Fibroblast of lung (primary cell): Measurements from ENCODE around the gene UST. TPM values are rescaled to one million over a fixed set of nuclear protein-coding genes. Genes with fewer than 3 reads are reported as not detected.

Experiments
- DNase-seq, 2 donors: peaks; one replicate each; pipeline versions ENCODE4 v3.0.0 to v3.0.0-alpha.2; 2010; ENCODE audit warnings: low read depth in 2 of 2
- H2AFZ ChIP-seq: 2 replicates; pipeline ENCODE4 v1.5.1; 2012; ENCODE audit warnings: low read length, control low read depth, inconsistent platforms
- H3K27ac ChIP-seq: 2 replicates; pipeline ENCODE4 v1.5.1; 2011; ENCODE audit warnings: low read length, control low read depth; ENCODE audit not compliant: insufficient read depth
- H3K27me3 ChIP-seq: 2 replicates; pipeline ENCODE4 v1.5.1; 2011; ENCODE audit warnings: mild to moderate bottlenecking, low read length; ENCODE audit not compliant: control insufficient read depth, insufficient read depth
- H3K36me3 ChIP-seq: 2 replicates; pipeline ENCODE4 v1.5.1; 2011; ENCODE audit warnings: low read length; ENCODE audit not compliant: control insufficient read depth, insufficient read depth
- H3K4me1 ChIP-seq: 2 replicates; pipeline ENCODE4 v1.5.1; 2011; ENCODE audit warnings: low read length; ENCODE audit not compliant: control insufficient read depth, insufficient read depth; ENCODE audit errors: extremely low read depth
- H3K4me2 ChIP-seq: 2 replicates; pipeline ENCODE4 v1.5.1; 2011; ENCODE audit warnings: low read length, control low read depth; ENCODE audit not compliant: insufficient read depth; ENCODE audit errors: extremely low read depth
- H3K4me3 ChIP-seq, 4 experiments: fragments of 200-600 bp in 1 of 4; sonication (generic) in 1 of 4; replicated peaks in 1 of 4; 2 replicates each; pipeline ENCODE4 v1.5.1; 2011 to 2016; ENCODE audit warnings: low read length in 4 of 4, low read depth in 3 of 4, mild to moderate bottlenecking in 3 of 4, control low read depth in 2 of 4, inconsistent platforms in 1 of 4, mixed read lengths in 1 of 4; ENCODE audit not compliant: insufficient read depth in 1 of 4; ENCODE audit errors: control extremely low read depth in 1 of 4
- H3K79me2 ChIP-seq: 2 replicates; pipeline ENCODE4 v1.5.1; 2012; ENCODE audit warnings: mild to moderate bottlenecking, low read length, inconsistent platforms; ENCODE audit not compliant: control insufficient read depth, insufficient read depth
- H3K9ac ChIP-seq: 2 replicates; pipeline ENCODE4 v1.5.1; 2011; ENCODE audit warnings: mild to moderate bottlenecking, low read length, control low read depth; ENCODE audit not compliant: insufficient read depth
- H3K9me3 ChIP-seq: 2 replicates; pipeline ENCODE4 v1.5.1; 2012; ENCODE audit warnings: low read depth, low read length; ENCODE audit not compliant: control insufficient read depth, insufficient read depth
- H4K20me1 ChIP-seq: 2 replicates; pipeline ENCODE4 v1.5.1; 2011; ENCODE audit warnings: low read length; ENCODE audit not compliant: control insufficient read depth, insufficient read depth; ENCODE audit errors: extremely low read depth
- CTCF ChIP-seq, 2 donors: IDR thresholded peaks in 1 of 2; conservative IDR thresholded peaks in 1 of 2; 1 replicate in 1 of 2; 2 replicates in 1 of 2; pipeline ENCODE4 v1.5.1; 2011 to 2012; ENCODE audit warnings: low read length in 2 of 2, control low read depth in 1 of 2, inconsistent platforms in 1 of 2, low read depth in 1 of 2, mild to moderate bottlenecking in 1 of 2
- EZH2 ChIP-seq: IDR thresholded peaks from 2 replicates; pipeline ENCODE4 v1.5.1; 2012; ENCODE audit warnings: low read length, control low read depth, mild to moderate bottlenecking; ENCODE audit errors: missing control alignments
- polyA plus RNA-seq, 2 donors: library from polyadenylated mRNA; depleted of rRNA in 1 of 2; stranded (reverse) in 1 of 2; unstranded in 1 of 2; fragments of >200 nt; gene quantifications; 2 replicates each; pipeline ENCODE4 v1.2.1, GENCODE V29; 2011 to 2012; ENCODE audit warnings: missing spikeins in 1 of 2
- total RNA-seq: library from RNA; depleted of rRNA; stranded (reverse); fragments of >200 nt; gene quantifications from 2 replicates; pipeline ENCODE4 v1.2.1, GENCODE V29; 2014

Gene UST
- total and polyA plus RNA-seq, 2 donors (not counting 1 experiment from before 2014, with no cell fraction given): 6.8 to 19.5 TPM

GRCh38 chr6:148842296-148843019, 95.6 kb downstream of the UST start:
- Histone ChIP-seq H3K9ac (no peak overlapping the region), H3K4me2 (no peak overlapping the region), H2AFZ (no peak overlapping the region), H3K9me3 (no peaks in the 10 kb centered on the region), H3K27me3 (no peaks in the 10 kb centered on the region), H3K4me1 (no peaks in the 10 kb centered on the region), H3K36me3 (no peaks in the 10 kb centered on the region), H4K20me1 (no peaks in the 10 kb centered on the region), H3K79me2 (no peaks in the 10 kb centered on the region), H3K27ac (no peak overlapping the region), H3K4me3 (no peak overlapping the region)
- DNase-seq: no peak
- TF ChIP-seq CTCF (conservative IDR thresholded peaks at IDR 0.05 in 1 of 2, IDR thresholded peaks at IDR 0.05 in 1 of 2; ENCODE audit: low read depth in 1 of 2, low read length in 2 of 2) (no peak), EZH2 (no peak)

GRCh38 chr6:148845464-148845863, 98.6 kb downstream of the UST start:
- Histone ChIP-seq H4K20me1 (no peaks in the 10 kb centered on the region), H3K36me3 (no peaks in the 10 kb centered on the region), H3K4me2 (no peak overlapping the region), H3K4me3 (no peak overlapping the region), H3K79me2 (no peaks in the 10 kb centered on the region), H2AFZ (no peak overlapping the region), H3K27me3 (no peaks in the 10 kb centered on the region), H3K9ac (no peak overlapping the region), H3K27ac (no peak overlapping the region), H3K4me1 (no peaks in the 10 kb centered on the region), H3K9me3 (no peaks in the 10 kb centered on the region)
- TF ChIP-seq EZH2 (no peak), CTCF (conservative IDR thresholded peaks at IDR 0.05 in 1 of 2, IDR thresholded peaks at IDR 0.05 in 1 of 2; ENCODE audit: low read depth in 1 of 2, low read length in 2 of 2) (no peak)
- DNase-seq: no peak

GRCh38 chr6:148846778-148847761, 100.2 kb downstream of the UST start:
- DNase-seq: peak in 1 of 2 donors; percentile 65
- no peaks in the 10 kb centered on the region for H3K36me3 ChIP-seq
- no peak overlapping the region for H3K4me2 ChIP-seq
- no peaks in the 10 kb centered on the region for H4K20me1 ChIP-seq
- no peaks in the 10 kb centered on the region for H3K4me1 ChIP-seq
- H3K27ac ChIP-seq: no peak overlapping the region
- no peak overlapping the region for H3K9ac ChIP-seq
- no peaks in the 10 kb centered on the region for H3K27me3 ChIP-seq
- no peaks in the 10 kb centered on the region for H3K79me2 ChIP-seq
- H3K9me3 ChIP-seq: no peaks in the 10 kb centered on the region
- H3K4me3 ChIP-seq: no peak overlapping the region
- H2AFZ ChIP-seq: no peak overlapping the region
- TF ChIP-seq EZH2: no peak
- TF ChIP-seq CTCF (conservative IDR thresholded peaks at IDR 0.05 in 1 of 2, IDR thresholded peaks at IDR 0.05 in 1 of 2; ENCODE audit: low read depth in 1 of 2, low read length in 2 of 2): no peak
